Measurements from ENCODE around the gene INF2. TPM values are rescaled to one million over a fixed set of nuclear protein-coding genes. Genes with fewer than 3 reads are reported as not detected.
"Not testable (repeated sequence)": the region's sequence is repeated elsewhere in the genome, so short reads cannot be mapped to it uniquely, and the experiment has no call there.

Gene INF2
- total RNA-seq, 4 donors from 2014 or later, result 50.9 to 104 (median 87.5) TPM

DNA sequence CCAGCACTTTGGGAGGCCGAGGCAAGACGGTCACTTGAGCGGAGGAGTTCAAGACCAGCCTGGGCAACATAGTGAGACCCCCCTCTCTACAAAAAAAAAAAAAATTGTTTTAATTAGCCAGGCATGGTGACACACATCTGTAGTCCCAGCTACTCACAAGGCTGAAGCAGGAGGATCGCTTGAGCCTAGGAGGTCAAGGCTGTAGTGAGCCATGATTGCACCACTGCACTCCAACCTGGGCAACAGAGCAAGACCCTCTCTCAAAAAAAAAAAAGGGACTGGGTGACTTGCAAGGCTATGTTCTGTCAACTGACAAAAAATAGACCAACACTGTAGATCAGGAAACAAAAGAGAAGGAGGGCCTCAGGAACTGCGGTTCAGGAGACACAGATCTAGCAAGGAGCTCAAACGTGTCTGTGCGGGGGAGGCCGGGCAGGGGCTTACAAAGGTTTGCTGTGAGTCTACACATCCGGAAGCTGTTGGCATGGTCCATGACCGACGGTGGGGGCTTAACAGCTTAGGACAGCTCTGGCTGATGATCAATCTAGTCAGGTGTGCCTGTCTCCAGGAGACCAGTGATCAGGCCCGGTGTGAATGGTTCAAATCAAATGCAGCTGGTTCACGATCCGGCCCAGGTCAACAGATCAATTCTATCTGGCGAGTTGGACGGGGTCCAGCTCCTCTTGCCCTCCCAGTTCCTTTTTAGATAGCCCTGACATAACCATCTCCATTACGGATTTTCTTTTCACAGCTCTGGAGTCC is 31.7 kb upstream of the INF2 start:
- TF ChIP-seq, protein P1, sequence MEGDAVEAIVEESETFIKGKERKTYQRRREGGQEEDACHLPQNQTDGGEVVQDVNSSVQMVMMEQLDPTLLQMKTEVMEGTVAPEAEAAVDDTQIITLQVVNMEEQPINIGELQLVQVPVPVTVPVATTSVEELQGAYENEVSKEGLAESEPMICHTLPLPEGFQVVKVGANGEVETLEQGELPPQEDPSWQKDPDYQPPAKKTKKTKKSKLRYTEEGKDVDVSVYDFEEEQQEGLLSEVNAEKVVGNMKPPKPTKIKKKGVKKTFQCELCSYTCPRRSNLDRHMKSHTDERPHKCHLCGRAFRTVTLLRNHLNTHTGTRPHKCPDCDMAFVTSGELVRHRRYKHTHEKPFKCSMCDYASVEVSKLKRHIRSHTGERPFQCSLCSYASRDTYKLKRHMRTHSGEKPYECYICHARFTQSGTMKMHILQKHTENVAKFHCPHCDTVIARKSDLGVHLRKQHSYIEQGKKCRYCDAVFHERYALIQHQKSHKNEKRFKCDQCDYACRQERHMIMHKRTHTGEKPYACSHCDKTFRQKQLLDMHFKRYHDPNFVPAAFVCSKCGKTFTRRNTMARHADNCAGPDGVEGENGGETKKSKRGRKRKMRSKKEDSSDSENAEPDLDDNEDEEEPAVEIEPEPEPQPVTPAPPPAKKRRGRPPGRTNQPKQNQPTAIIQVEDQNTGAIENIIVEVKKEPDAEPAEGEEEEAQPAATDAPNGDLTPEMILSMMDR (IDR thresholded peaks at IDR 0.05), result no peak
- DNase-seq (ENCODE audit: low spot score) (no peak), ATAC-seq (ENCODE audit: low FRiP score) (no peak)

DNA sequence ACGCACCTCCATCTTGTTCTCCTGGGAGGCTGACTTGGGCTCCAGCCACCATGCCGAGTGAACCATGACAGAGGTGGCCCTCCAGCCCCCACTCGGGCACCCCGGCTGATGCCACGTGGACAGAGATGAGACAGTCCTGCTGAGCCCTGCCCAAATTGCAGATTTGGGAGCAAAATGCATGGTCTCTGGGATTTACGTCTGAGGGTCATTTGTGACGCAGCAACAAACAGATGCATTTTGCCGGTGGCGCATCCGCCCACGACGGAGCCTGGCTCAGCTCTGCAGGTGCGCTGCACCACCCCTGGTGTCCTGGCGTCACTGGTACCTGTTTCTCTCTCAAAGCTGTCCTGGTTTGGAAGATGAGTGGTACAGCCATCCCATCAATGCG is 31.1 kb upstream of the INF2 start:
- ATAC-seq (ENCODE audit: low FRiP score) (no peak), DNase-seq (ENCODE audit: low spot score) (no peak)
- TF ChIP-seq, protein P1 (IDR thresholded peaks at IDR 0.05), result no peak

DNA sequence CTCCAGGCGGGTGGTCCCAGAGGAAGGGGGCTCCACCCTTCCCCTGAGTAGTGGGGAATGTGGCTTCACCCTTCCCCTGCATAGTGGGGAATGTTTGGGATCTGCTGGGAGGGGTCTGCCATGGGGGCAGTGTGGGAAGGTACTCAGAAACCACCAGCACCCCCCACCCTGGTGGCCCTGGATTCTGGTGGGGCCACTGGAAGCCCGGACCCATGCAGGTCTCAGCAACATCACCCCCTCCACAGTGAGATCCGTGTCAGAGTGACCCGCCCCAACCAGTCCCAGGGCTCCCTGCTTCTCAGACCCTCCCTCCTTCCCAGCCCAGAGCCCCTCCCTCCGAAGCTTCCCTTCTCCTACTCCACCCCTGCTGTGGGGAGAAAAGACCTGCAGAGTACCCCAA is 30.3 kb upstream of the INF2 start:
- ATAC-seq (ENCODE audit: low FRiP score), result no peak
- DNase-seq (ENCODE audit: low spot score), result no peak
- TF ChIP-seq, protein P1 (IDR thresholded peaks at IDR 0.05), result no peak

DNA sequence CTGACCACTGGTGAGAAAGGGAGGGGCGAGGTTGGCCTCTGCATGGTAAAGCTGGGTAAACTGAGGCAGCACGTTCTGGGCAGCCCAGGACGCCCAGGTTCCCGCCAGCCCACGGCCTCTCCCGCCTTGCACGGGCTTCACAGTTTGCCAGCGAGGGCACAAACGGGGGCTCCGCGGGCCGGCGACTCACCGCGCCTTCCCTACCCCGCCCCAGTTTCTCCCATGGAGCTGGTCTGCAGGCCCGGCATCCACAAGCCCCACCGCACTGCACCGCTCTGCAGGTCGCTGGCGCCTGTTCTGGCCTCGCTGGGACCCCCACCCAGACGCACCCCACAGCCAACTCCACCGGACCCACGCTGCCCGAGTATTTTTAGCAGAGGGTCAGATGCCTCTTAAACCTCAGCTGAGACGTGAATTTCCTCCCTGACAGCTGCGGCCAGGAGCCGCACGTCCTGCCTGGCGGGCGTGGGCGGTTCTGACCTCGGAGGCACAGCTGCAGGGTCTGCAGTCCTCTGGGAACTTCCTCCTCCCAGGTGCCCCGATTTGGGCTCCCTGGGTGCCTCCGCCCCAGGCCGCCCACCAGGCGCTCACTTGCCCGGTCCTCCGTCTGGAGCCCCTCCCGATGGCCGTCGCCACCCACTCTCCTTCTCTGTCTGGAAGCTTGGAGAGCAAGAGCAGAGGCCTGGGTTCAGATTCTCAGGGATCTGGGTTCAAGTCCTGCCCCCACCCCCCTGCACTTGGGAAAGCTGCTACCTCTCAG is 29.5 kb upstream of the INF2 start:
- DNase-seq (ENCODE audit: low spot score) (no peak), ATAC-seq (ENCODE audit: low FRiP score) (no peak)

GRCh38 chr14:104660597-104660996 is 28.8 kb upstream of the INF2 start:
- TF ChIP-seq, protein P1 (IDR thresholded peaks at IDR 0.05), result no peak
- DNase-seq (ENCODE audit: low spot score), result no peak
- no peak for ATAC-seq (ENCODE audit: low FRiP score)

More for the DNA sequence above, 29.5 kb upstream of the INF2 start:
- TF ChIP-seq, protein P1 (IDR thresholded peaks at IDR 0.05), result no peak

DNA sequence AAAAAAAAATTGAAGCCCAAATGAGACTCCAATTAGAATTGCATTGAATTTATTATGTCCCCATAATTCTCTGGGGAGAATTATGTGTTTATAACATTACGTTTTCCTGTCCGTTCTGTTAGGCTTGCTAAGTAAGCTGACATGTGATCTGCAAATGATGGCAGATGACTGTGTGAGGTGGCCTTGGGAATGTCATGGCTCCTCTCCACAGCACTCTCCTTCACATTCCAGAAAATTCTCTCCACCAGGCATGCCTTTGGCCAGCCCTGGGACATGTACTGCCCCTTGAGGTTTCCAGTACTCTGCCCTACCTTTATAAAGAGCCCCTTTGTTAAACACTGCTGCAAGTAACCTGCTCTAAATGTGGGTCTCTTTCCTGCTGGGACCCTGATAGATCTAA is 28.3 kb upstream of the INF2 start:
- ATAC-seq (ENCODE audit: low FRiP score), result no peak
- TF ChIP-seq, protein P1 (IDR thresholded peaks at IDR 0.05), result no peak
- no peak for DNase-seq (ENCODE audit: low spot score)

DNA sequence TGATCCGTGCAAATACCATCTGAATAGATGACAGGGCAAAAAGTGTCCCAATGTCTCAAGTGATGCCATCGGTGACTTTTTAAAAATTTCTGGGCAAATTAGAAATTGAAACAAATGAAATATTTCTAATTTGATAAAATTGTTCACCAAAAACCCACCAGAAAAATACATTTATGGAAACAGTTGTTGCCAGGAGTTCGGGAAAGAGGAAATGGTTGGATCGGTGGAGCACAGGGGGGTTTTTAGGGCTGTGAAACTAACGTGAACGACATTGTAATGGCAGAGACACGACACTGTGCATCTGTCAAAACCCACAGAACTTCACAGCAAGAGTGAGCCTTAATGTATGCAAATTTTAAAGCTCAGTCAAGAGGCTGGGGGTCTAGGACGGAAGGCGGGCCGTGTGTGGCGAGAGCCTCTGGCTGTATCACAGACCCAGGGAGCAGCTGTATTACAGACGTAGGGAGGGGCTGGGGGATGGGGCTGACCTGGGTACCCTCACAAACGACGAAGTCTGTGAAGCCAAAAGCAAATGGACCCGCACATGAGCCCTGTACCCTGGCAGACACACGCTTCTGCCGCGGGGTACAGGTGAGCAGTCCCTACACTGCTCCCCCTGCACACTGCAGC is 27.8 kb upstream of the INF2 start:
- not testable (repeated sequence) for ATAC-seq (ENCODE audit: low FRiP score); DNase-seq (ENCODE audit: low spot score)

GRCh38 chr14:104662472-104662871 is 26.9 kb upstream of the INF2 start:
- ATAC-seq (ENCODE audit: low FRiP score); DNase-seq (ENCODE audit: low spot score): not testable (repeated sequence)

Measured in omental fat pad (tissue), 4 donors.